GM20000 (cell line): ENCODE data around the gene SH3GL3.

ENCODE experiments used
- DNase-seq: peaks from one replicate; pipeline ENCODE4 v3.0.0; 2012; ENCODE audit warnings: low spot score
- CTCF ChIP-seq: IDR thresholded peaks from 2 replicates; pipeline ENCODE4 v1.5.1; 2012; ENCODE audit warnings: mild to moderate bottlenecking, control low read depth; ENCODE audit errors: extremely low read depth, missing control alignments

SH3GL3 gene

DNA sequence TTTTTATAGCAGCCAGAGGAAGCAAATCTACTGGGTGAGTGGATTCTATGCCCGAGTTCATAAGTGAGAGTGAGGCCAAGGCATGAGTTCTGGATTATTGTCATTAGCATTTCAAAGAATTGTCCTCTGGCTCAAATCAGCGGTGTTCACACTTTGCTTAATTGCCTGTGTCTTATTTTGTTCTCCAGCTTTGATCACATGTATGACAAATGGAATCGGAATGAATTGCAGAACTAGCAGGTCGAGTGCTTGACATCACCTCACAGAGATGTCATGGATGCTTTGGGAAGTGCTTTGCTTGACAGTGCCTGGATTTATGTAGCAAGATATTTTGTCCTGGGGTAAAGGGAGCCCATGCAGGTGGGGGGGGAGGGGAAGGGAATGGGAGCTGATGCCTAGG, 68.0 kb downstream of the SH3GL3 start:
- DNase-seq: no peak
- TF ChIP-seq CTCF: no peak

GRCh38 chr15:83516935-83517334, 69.8 kb downstream of the SH3GL3 start:
- no peak for TF ChIP-seq CTCF
- no peak for DNase-seq

- no peak for DNase-seq
- TF ChIP-seq CTCF: no peak
Observed at GRCh38 chr15:83526319-83526718, 79.2 kb downstream of the SH3GL3 start.

GRCh38 chr15:83533410-83533962, 86.3 kb downstream of the SH3GL3 start:
- no peak for TF ChIP-seq CTCF
- no peak for DNase-seq

DNA sequence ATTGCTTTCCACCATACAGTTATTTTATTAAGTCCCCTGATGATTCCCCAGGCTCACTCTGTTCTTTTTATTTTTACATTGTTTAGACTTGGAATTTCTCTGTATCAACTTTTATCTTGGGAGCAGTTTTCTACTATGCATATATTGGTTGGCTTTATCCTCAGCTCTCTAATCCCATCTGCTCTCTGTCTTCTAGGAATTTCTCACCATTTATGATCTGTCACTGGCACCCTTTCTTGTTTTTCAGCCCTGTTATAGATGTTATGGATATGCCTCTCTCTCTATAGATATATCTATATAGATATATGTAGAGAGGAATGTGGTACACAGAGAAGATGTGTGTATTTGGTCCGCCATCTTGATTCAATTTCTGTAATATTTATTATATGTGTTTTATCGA, 90.5 kb downstream of the SH3GL3 start:
- TF ChIP-seq CTCF: no peak
- no peak for DNase-seq

DNA sequence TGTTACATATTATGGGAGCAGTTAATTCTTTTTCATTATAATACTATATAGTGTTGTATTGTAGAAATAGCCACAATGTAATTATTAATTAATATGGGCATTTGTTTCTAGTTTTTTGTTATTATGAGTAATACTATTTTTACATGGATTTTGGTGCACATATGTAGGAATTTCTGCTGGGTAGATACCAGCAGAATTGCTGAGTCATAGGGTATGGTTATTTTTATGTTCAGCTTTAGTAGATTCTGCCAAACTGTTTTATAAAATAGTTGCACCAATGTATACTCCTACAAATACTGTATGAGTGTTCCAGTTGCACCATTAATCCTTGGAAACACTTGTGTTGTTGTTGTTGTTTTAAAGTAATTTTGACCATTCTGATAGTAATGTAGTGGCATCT, 91.5 kb downstream of the SH3GL3 start:
- no peak for TF ChIP-seq CTCF
- no peak for DNase-seq

- DNase-seq: no peak
- TF ChIP-seq CTCF: no peak
Observed at GRCh38 chr15:83545804-83546511, 98.8 kb downstream of the SH3GL3 start.
